Lung microvascular endothelial cell (primary cell): ENCODE measurements around the gene GABRD. TPM values are rescaled to one million over a fixed set of nuclear protein-coding genes. Genes with fewer than 3 reads are reported as not detected.
"Not testable (repeated sequence)": the region's sequence is repeated elsewhere in the genome, so short reads cannot be mapped to it uniquely, and the experiment has no call there.

Experiments
- DNase-seq, 2 donors: peaks; one replicate each; pipeline versions ENCODE4 v3.0.0 to v3.0.0-alpha.2; 2010; ENCODE audit warnings: low read depth in 2 of 2
- total RNA-seq: library from RNA; depleted of rRNA; stranded (reverse); fragments of >200 nt; gene quantifications from 2 replicates; pipeline ENCODE4 v1.2.1, GENCODE V29; 2014

GABRD gene, protein sequence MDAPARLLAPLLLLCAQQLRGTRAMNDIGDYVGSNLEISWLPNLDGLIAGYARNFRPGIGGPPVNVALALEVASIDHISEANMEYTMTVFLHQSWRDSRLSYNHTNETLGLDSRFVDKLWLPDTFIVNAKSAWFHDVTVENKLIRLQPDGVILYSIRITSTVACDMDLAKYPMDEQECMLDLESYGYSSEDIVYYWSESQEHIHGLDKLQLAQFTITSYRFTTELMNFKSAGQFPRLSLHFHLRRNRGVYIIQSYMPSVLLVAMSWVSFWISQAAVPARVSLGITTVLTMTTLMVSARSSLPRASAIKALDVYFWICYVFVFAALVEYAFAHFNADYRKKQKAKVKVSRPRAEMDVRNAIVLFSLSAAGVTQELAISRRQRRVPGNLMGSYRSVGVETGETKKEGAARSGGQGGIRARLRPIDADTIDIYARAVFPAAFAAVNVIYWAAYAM
- total RNA-seq: 0.20 and 1.1 TPM in 2 replicates

GRCh38 chr1:2019172-2019543, at the start of gene GABRD:
GABRD (plus strand) TSS chr1:2019345; CDS start chr1:2019424, 79 bp downstream.
- peak in 1 of 2 donors; percentile 39 for DNase-seq

DNA sequence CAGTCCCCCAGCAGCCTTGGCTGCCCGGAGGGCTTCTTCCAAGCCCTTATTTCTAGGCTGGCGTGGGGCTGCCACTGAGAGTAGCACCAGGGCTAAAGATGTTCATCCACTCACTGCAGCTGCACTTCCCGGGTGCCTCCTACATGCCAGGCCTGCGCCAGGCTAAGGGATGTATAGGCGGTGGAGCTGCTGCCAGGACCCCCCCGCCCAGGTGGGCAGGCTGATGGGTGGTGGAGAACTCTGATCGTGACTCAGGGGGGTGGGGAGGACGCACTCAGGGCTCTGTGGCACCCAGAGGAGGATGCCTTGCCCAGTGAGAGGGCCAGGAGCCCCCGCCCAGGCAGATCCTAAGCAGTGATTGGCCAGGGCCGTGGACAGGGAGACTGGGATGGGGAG, 49.6 kb upstream of the GABRD start:
- DNase-seq: no peak

DNA sequence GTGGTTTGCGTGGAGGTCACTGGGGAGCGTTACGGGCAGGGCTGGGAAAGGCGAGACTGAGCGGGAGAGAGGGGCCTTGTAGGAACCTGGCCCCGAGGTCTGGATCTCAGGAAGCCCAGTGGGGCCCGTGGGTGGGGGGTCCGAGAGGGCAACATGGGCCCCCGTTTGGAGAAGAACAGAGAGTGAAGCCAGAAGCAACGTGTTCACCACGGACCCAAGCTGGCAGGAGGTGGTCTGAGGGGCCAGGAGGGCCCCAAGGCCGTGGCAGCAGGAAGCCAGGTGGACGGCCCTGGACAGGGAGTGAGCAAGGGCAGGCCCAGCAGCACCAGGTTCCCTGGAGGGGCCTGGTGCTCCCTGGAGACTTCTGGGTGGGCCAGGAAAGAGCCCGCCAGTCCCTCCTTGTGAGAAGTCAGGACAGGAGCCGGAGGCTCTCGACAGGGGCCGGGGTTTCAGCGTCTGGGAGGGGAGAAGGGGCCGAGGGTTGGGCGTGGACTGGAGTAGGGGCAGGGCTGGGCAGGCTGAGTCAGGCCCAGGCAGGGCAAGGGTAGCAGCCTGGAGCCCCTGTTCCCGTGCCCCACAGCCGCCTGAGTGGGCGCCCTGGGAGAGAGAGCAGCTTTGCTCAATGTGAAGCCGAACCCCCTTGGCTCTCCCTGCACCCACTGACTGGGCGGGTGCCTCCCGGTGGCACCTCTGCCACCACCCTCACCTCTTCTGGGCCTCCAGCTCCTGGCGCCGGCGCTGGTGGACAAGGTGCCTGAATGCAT, 49.0 kb upstream of the GABRD start:
- no peak for DNase-seq

- DNase-seq: no peak
Observed at GRCh38 chr1:1971017-1971416, 48.1 kb upstream of the GABRD start.

DNA sequence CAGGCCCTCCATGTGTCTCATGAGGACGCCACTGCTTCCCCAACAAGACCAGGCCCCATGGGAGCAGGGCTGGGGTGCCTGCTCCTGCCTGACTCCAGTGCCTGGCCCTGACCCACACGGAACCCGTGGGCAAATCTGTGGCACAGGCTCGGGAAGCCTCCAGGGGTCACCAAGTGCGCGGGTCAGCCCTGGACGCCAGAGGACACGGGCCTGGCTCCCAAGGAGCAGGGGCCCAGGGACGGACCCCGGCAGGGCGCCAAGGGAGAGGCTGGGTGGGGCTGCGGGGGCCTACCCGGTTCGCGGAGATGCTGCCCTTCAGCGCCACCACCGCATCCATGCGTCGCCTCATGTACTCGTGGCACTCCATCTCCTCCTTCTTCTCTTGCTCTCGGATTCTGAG, 47.5 kb upstream of the GABRD start:
- no peak for DNase-seq

DNA sequence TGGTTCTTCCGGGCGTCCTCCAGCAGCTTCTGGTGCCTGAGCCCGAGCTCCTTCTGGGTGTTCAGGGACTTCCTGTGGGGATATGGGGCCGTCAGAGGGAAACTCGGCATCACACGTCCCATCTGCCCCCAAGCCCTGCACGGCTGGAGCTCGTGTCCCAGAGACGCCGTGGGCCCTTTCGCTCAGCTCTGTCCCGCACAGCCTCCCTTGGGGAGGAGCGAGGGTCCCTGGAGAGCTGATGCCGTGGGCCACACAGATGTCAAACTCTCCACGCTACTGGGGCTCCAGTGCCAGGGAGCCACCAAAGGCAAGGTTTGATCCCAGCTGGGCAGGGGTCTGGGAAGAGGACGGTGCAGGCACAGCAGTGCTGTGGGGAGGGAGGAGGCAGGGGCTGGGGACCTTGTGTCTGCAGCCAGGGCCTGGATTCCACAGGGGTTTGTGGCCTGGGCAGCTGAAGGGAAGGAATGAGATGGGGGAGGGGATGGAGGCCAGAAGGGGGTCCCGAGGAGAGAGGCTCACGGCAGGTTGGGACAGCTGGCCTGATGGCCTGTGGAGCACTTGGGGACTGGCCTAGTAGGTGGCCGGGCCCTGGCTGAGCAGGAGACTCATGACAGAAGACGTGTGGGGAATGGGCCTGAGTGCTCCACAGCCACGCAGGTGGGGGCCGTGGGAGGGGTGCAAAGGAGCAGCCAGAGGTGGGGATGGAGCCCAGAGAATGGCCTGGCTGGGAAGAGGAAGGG, 46.0 kb upstream of the GABRD start:
- no peak for DNase-seq

GRCh38 chr1:1973716-1974642, 45.2 kb upstream of the GABRD start:
- no peak for DNase-seq

GRCh38 chr1:1974834-1975233, 44.3 kb upstream of the GABRD start:
- no peak for DNase-seq

DNA sequence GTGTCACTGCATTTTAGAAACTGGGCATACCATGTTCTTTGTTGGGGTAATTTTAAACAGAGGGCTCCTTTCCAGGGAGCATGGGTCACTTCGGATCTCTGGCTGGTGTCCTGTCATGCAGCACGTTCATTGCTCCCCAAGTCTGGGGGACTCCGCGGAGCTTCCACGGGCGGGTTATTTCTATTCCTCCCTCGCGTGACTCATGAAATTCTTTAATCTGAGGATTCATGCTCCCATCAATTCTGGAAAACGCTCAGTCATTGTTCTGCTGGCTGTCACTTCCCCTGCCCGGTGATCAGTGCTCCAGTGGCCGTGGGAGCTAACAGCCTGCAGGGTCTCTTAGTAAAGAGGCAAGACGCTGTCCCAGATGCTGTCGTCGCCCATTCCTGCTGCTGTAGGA, 43.6 kb upstream of the GABRD start:
- no peak for DNase-seq

DNA sequence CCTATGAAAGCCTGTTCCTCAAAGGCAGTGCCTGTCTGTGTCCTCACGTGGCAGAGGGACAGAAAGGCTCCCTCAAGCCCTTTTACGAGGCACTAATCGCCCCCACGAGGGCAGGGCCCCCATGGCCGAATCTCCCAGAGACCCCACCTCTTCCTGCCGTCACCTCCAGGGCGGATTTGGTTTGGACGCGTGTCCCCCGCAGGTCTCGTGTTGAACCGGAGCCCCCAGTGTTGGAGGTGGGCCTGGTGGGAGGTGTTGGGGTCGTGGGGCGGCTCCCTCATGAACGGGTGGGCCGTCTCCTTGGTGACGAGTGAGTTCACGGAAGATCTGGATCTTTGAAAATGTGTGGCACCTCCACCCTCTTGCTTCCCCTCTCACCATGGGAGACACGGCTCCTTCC, 43.1 kb upstream of the GABRD start:
- no peak for DNase-seq

DNA sequence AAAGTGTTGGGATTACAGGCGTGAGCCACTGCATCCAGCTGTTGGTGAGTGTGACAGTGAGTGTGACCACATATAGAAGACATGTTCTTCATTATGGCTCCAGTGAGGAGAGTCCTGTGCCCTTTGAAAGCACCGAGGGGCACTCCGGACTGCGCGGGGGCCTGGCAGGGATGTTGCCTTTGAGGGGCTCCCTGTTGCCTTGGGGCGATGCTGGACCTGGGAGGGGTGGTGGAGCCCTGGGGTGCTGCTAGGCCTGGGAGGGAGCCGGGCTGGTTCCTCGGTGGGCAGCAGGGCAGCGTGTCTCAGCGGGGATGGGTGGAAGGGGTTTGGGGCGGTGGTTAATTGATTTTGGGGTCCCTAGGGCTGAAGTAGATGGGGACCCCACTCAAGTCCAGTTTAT, 41.0 kb upstream of the GABRD start:
- no peak for DNase-seq

GRCh38 chr1:1978690-1979481, 40.3 kb upstream of the GABRD start:
- DNase-seq: not testable (repeated sequence)

DNA sequence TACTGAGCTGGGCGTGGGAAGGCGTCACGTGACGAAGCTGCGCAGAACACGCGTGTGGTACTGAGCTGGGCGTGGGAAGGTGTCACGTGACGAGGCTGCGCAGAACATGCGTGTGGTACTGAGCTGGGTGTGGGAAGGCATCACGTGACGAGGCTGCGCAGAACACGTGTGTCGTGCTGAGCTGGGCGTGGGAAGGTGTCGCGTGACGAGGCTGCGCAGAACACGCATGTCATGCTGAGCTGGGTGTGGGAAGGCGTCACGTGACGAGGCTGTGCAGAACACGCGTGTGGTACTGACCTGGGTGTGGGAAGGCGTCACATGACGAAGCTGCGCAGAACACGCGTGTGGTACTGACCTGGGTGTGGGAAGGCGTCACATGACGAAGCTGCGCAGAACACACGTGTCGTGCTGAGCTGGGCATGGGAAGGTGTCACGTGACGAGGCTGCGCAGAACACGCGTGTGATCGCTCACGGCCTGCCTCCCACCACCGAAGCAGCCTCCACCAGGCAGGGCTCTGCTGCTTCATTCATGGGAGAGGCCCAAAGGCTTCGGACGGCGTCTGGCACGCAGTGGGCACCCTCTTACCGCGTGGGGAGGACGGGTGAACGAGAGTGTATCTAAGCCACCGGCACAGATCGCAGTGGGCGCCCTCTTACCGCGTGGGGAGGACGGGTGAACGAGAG, 39.5 kb upstream of the GABRD start:
- no peak for DNase-seq

DNA sequence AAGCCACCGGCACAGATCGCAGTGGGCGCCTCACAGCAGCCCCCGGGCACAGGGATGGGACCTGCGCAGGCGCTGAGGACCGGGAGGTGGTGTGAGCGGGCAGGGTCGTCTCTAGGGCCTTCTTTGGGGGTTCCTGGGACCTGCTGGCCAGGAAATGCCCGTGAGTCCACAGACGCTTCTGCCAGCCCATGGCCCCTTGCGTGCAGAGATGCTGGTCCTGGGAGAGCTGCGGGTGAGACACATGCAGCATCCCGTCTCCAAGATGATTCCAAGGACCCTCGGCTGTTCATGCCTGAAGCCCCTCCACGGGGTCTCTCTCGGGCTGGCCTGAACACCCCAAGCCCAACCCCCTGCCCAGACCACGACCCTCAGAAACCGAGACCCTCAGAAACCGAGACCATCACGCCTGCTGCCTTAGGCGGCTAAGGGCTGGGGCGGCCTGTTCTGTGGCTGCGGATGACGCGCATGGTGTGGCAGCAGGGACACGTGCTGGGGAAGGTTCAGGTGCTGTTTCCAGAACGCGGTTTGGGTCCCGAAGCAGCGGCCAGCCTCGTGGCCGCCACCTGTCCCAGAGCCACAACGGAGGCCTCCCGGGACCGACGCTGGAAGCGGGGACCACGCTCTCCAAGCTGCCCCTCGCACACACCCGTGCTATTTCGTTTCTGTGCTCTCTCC, 38.5 kb upstream of the GABRD start:
- no peak for DNase-seq

GRCh38 chr1:1981142-1981500, 38.0 kb upstream of the GABRD start:
- DNase-seq: no peak

DNA sequence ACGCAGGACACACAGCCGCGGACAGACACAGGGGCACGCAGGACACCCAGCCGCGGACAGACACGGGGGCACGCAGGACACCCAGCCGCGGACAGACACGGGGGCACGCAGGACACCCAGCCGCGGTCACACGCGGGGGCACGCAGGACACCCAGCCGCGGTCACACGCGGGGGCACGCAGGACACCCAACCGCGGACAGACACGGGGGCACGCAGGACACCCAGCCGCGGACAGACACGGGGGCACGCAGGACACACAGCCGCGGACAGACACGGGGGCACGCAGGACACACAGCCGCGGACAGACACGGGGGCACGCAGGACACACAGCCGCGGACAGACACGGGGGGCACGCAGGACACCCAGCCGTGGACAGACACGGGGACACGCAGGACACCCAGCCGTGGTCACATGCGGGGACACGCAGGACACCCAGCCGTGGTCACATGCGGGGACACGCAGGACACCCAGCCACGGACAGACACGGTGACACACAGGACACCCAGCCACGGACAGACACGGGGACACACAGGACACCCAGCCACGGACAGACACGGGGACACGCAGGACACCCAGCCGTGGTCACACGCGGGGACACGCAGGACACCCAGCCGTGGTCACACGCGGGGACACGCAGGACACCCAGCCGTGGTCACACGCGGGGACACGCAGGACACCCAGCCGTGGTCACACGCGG, 37.4 kb upstream of the GABRD start:
- not testable (repeated sequence) for DNase-seq

DNA sequence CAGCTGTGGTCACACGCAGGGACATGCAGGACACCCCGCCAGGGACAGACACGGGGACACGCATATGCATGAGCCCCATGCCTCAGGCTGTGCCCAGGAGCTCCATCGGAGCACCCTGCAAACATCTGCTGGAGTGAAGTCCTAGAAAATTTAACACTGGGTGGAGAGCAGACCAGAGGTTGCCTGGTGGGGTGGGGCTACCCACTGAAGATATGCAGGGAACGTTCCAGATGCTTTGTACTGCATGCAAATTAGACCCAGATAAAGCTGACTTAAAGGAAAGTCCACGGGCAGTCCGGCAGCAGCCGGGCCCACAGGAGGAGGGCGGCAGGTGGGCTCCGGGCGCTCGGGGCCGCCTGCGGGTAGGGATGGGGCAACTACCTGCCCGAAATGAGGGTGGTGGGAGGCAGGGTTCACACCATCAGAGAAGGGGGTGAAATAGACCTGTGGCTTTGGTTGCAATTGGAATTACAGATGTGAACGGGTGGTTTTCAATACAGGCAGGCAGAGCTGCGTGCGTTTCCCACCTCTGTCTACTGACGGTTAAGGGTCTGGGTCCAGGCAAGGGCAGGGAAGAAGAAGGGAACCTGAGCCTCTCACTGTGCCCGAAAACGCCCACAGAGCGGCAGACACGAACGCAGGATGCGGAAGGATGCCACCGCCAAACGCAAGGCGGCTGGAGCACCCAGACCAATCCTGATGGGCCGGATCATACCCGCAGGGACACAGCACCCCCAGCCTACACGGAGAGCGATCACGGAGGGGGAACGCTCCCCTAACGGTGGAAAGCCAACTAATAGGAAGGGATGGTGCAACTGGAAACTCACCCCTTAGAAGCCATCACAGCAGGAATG, 36.5 kb upstream of the GABRD start:
- DNase-seq: no peak
